ENCODE results near the gene CCNJL. TPM values are rescaled to one million over a fixed set of nuclear protein-coding genes. Genes with fewer than 3 reads are reported as not detected.
A peak's percentile ranks its signal among the peaks of the same experiment; 100 is the strongest.

CCNJL gene
- total and polyA plus RNA-seq, 2 of the 8 experiments (the other 6 are each of a cell fraction or from before 2014, with no cell fraction given) = 34.6 to 44.7 TPM

- CTCF ChIA-PET (ENCODE audit: partially characterized antibody) = interaction anchor here (0.6 kb wide), 3 partner anchors 43 to 711 kb away, joined by 3 read pairs; no protein-coding TSS in a partner anchor
- no peak overlapping the region for H2BK20ac ChIP-seq (ENCODE audit: low read length)
These were observed 41.0 kb upstream of the CCNJL start for GRCh38 chr5:160353379-160353778.

More at GRCh38 chr5:160353379-160353778, 41.0 kb upstream of the CCNJL start:
- Histone ChIP-seq H4K20me1 (replicated peaks in 1 of 2; ENCODE audit: control insufficient read depth in 1 of 2, insufficient read depth in 2 of 2, low read length in 2 of 2) (no peaks in the 10 kb centered on the region), H3K14ac (ENCODE audit: insufficient read length) (no peak overlapping the region), H4K5ac (ENCODE audit: insufficient read length, low read depth, low read length) (no peak overlapping the region), H2BK12ac (ENCODE audit: low read depth, low read length) (no peak overlapping the region), H2BK120ac (replicated peaks; ENCODE audit: low read depth, low read length) (no peak overlapping the region), H4K91ac (replicated peaks; ENCODE audit: insufficient read length, low read length) (no peak overlapping the region), H3K9me3 (ENCODE audit: insufficient read depth in 2 of 2, low read depth in 1 of 2, low read length in 1 of 2) (no peaks in the 10 kb centered on the region), H4K8ac (ENCODE audit: extremely low read depth, insufficient read depth, low read length) (peak overlapping the region; percentile 91), H3K4me1 (replicated peaks in 1 of 4; ENCODE audit: control insufficient read depth in 3 of 4, insufficient read depth in 4 of 4, low read length in 3 of 4) (no peaks in the 10 kb centered on the region; a peak in 2 of 7 replicates), H3K23ac (ENCODE audit: insufficient read length) (no peak overlapping the region), H3K4ac (replicated peaks; ENCODE audit: insufficient read length, low read depth, low read length) (no peak overlapping the region), H2AK5ac (ENCODE audit: low read depth, low read length) (no peak overlapping the region), H2BK15ac (ENCODE audit: low read length) (no peak overlapping the region), H3K79me1 (ENCODE audit: low read depth, low read length) (no peaks in the 10 kb centered on the region), H3K27ac (ENCODE audit: low read depth, low read length) (no peak overlapping the region), H3K4me3 (ENCODE audit: extremely low read depth in 1 of 4, insufficient read depth in 2 of 4, low read depth in 3 of 4, low read length in 4 of 4) (no peak overlapping the region), H3K18ac (ENCODE audit: extremely low read depth, low read length) (no peak overlapping the region), H3K23me2 (ENCODE audit: low read depth, low read length) (no peaks in the 10 kb centered on the region), H2BK5ac (ENCODE audit: low read depth, low read length) (no peak overlapping the region), H3K79me2 (ENCODE audit: control insufficient read depth in 1 of 2, insufficient read depth in 2 of 2, low read length in 2 of 2) (no peaks in the 10 kb centered on the region), H3K56ac (replicated peaks; ENCODE audit: insufficient read length, low read depth, low read length) (no peak overlapping the region), H3K36me3 (ENCODE audit: control insufficient read depth in 2 of 4, insufficient read depth in 4 of 4, low read length in 3 of 4) (no peaks in the 10 kb centered on the region), H3K4me2 (ENCODE audit: insufficient read depth in 1 of 2, low read depth in 2 of 2, low read length in 2 of 2) (no peak overlapping the region), H2AFZ (ENCODE audit: low read length) (no peak overlapping the region), H3K9ac (replicated peaks in 1 of 4; ENCODE audit: extremely low read depth in 1 of 4, low read depth in 3 of 4, low read length in 3 of 4) (no peak overlapping the region), H3K27me3 (replicated peaks in 1 of 4; ENCODE audit: control insufficient read depth in 3 of 4, extremely low read depth in 1 of 4, insufficient read depth in 3 of 4, low read length in 3 of 4) (no peaks in the 10 kb centered on the region; a peak in 1 of 7 replicates)
- TF ChIP-seq KDM5A (IDR thresholded peaks at IDR 0.05; ENCODE audit: low read length) (no peak), CHD2 (IDR thresholded peaks at IDR 0.05; ENCODE audit: low read length) (peak; percentile 65), SP1 (IDR thresholded peaks at IDR 0.05; ENCODE audit: low read depth, low read length) (peak; percentile 80), BRCA1 (IDR thresholded peaks at IDR 0.05; ENCODE audit: low read depth, low read length) (no peak), CBX5 (IDR thresholded peaks at IDR 0.05; ENCODE audit: low read depth, low read length) (no peak), SIN3A (conservative IDR thresholded peaks at IDR 0.05 in 1 of 2, IDR thresholded peaks at IDR 0.05 in 1 of 2; ENCODE audit: low read depth in 1 of 2, low read length in 2 of 2) (no peak), SP2 (IDR thresholded peaks at IDR 0.05; ENCODE audit: low read length) (no peak), JUND (IDR thresholded peaks at IDR 0.05; ENCODE audit: low read length) (no peak)
- POLR2A ChIA-PET (ENCODE audit: partially characterized antibody) = no interaction called here
- 84% methylated on average over 7 of the region's 8 CpGs; no CpG with 5 or more reads in 1 of the 2 experiments for WGBS, 2 experiments (ENCODE audit: extremely low coverage in 1 of 2, insufficient coverage in 1 of 2, insufficient read length in 1 of 2, insufficient replicate concordance in 2 of 2, low coverage in 1 of 2, low lambda C conversion rate in 2 of 2, missing lambda C conversion rate in 1 of 2)
- FAIRE-seq (no peak), DNase-seq (ENCODE audit: low read depth in 1 of 2, low spot score in 2 of 2) (no peak)

All from H1 (cell line).